Nephron (organoid): Measurements from ENCODE around the gene SNAPIN.

ENCODE experiments used
- H3K27ac Mint-ChIP-seq, 3 experiments: 2 replicates each; pipeline ENCODE4 v1.8.0; 2020; ENCODE audit warnings: mixed read lengths in 3 of 3, mild to moderate bottlenecking in 2 of 3, moderate library complexity in 1 of 3
- H3K27me3 Mint-ChIP-seq: 2 replicates; pipeline ENCODE4 v1.8.0; 2021; ENCODE audit warnings: low read depth, mild to moderate bottlenecking, moderate library complexity, mixed read lengths
- H3K36me3 Mint-ChIP-seq: 2 replicates; pipeline ENCODE4 v1.8.0; 2020; ENCODE audit warnings: low read depth, mixed read lengths
- H3K4me1 Mint-ChIP-seq: 2 replicates; pipeline ENCODE4 v1.8.0; 2020; ENCODE audit warnings: mixed read lengths
- H3K4me3 Mint-ChIP-seq, 3 experiments: 2 replicates each; pipeline ENCODE4 v1.8.0; 2020; ENCODE audit warnings: mild to moderate bottlenecking in 3 of 3, mixed read lengths in 3 of 3, moderate library complexity in 2 of 3
- H3K9me3 Mint-ChIP-seq: 2 replicates; pipeline ENCODE4 v1.8.0; 2020; ENCODE audit warnings: mixed read lengths
- TF ChIP-seq, protein P1 (sequence below), 3 experiments: fragments of 200-600 bp; sonication (generic); IDR thresholded peaks; one replicate each; pipeline ENCODE4 v1.5.0; 2021; ENCODE audit warnings: antibody characterized with exemption in 3 of 3; ENCODE audit not compliant: unreplicated experiment in 3 of 3

The SNAPIN gene

DNA sequence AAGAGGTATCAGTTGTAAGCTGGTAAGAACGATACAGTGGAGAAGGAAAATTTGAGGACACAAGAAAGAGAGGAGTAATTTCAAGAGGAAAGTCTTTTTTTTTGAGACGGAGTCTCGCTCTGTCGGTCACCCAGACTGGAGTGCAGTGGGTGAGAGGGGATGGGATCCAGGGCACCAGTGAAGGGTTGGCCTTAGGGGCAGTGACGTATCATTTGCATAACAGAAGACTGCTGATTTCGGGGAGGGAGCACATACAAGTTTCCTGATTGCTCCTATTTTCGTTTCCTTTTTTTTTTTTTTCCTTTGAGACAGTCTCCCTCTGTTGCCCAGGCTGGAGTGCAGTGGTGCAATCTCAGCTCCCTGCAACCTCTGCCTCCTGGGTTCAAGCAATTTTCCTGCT lies 35.4 kb upstream of the SNAPIN start:
- TF ChIP-seq, protein P1, sequence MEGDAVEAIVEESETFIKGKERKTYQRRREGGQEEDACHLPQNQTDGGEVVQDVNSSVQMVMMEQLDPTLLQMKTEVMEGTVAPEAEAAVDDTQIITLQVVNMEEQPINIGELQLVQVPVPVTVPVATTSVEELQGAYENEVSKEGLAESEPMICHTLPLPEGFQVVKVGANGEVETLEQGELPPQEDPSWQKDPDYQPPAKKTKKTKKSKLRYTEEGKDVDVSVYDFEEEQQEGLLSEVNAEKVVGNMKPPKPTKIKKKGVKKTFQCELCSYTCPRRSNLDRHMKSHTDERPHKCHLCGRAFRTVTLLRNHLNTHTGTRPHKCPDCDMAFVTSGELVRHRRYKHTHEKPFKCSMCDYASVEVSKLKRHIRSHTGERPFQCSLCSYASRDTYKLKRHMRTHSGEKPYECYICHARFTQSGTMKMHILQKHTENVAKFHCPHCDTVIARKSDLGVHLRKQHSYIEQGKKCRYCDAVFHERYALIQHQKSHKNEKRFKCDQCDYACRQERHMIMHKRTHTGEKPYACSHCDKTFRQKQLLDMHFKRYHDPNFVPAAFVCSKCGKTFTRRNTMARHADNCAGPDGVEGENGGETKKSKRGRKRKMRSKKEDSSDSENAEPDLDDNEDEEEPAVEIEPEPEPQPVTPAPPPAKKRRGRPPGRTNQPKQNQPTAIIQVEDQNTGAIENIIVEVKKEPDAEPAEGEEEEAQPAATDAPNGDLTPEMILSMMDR (IDR thresholded peaks at IDR 0.05; ENCODE audit: unreplicated experiment in 3 of 3) = no peak
- Mint-ChIP-seq H3K4me1 (peaks cover 37% of the 10 kb centered on the region), H3K4me3 (peak overlapping the region in 1 of 3 experiments; percentile 25), H3K9me3 (no peaks in the 10 kb centered on the region), H3K36me3 (peaks cover 45% of the 10 kb centered on the region), H3K27ac (peak overlapping the region in 2 of 3 experiments; percentile 26 to 74), H3K27me3 (no peaks in the 10 kb centered on the region)

DNA sequence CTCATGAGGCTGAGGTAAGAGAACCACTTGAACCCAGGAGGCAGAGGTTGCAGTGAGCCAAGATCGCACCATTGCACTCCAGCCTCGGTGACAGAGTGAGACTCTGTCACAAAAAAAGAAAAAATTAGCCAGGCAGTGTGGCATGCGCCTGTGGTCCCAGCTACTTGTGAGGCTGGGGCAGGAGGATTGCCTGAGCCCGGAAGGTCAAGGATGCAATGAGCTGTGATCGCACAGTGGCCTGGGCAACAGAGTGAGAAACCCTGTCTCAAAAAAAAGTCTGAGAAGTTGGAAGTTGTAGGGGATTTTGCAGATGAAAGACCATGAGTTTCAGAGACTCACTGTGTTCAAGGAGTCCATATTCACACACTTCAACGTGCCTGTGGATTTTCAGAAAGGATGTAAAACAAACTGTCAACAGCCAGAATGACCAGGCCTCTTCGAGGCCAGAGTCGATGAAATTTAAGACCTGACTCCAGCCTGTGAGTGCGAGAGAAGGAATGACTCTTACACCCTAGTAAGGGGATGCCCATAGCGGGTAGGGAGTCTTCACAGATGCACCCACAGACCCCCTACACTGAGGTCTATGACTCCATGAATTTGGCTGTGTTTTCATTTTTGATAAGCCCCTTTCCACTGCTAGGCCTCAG lies 33.4 kb upstream of the SNAPIN start:
- TF ChIP-seq, protein P1 (IDR thresholded peaks at IDR 0.05; ENCODE audit: unreplicated experiment in 3 of 3) = no peak

DNA sequence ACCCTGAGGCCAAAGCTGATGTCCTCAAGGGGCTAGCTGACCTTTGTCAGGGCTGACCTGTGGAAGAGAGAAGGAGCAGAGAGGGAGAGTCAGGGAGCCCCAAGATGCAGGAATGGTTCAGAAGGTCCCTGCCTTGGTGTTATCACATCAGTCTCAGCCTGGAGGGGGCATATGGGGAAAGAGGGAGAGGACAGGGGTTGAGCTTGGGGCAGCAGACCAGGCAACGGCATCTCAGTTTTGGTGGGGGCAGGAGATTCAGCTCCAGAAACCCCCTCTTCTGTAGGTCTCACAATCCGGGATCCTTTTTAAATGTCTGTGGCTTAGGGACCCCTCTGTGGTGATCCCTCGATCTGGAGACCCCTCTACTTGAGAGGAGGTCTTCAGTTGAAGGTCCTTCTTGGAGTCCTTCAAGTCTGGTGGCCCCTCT lies 32.0 kb upstream of the SNAPIN start:
- TF ChIP-seq, protein P1 (IDR thresholded peaks at IDR 0.05; ENCODE audit: unreplicated experiment in 3 of 3) = no peak
- no peaks in the 10 kb centered on the region for H3K9me3 Mint-ChIP-seq
- H3K27ac Mint-ChIP-seq = peak overlapping the region; percentile 96 to 99 (median 98)
- H3K4me3 Mint-ChIP-seq = peak overlapping the region; percentile 91 to 96 (median 94)
- H3K36me3 Mint-ChIP-seq = peaks cover 24% of the 10 kb centered on the region
- H3K4me1 Mint-ChIP-seq = peaks cover 61% of the 10 kb centered on the region
- no peaks in the 10 kb centered on the region for H3K27me3 Mint-ChIP-seq

More for the DNA sequence above, 33.4 kb upstream of the SNAPIN start:
- Mint-ChIP-seq H3K9me3 (no peaks in the 10 kb centered on the region), H3K27ac (peak overlapping the region; percentile 85 to 99 (median 94)), H3K27me3 (no peaks in the 10 kb centered on the region), H3K4me3 (peak overlapping the region; percentile 39 to 94 (median 80)), H3K4me1 (peaks cover 51% of the 10 kb centered on the region), H3K36me3 (peaks cover 31% of the 10 kb centered on the region)

DNA sequence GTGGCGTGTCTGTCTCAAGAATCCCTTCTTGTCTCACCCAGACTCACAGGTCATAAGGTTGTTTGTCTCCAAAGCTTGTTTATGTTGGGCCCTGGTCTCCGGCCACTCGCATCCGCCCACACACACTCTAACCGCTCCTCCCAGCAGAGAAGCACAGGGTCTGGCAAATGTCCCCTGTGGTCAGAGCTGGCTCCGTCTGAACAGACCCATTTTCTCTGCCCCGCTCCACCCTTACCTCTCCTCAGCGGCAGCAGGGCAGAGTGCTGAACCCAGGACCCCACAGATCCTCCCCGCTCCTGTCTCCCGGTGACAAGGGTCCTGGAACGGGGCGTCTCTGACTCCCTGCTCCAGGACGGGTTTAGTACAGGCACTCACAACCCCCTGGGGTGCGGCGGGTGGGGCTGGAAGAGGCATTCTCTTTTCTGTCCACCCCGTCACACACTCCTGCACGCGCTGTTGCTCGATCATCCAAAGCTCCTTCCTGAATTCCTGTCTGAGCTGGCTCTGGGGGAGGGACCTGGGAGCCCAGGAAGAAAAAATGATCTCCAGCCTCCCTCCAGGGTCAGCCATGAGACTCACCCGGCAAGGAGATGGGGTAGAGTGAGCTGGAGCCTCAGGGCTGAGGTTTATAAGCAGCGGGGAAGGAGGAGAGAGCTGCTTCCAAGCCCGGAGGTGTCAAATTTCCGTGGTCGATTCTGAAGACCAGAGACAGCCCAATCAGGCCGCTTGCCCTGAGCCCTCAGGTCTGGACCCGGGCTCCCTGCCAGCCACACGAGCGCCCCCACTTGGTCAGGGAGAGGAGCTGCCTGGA lies 31.4 kb upstream of the SNAPIN start, which contains the start of gene S100A13:
Gene S100A13, minus strand, starts transcription at position 602 of the 811 bp plus-strand sequence. CDS start 1,033 bp downstream, outside the sequence.
- Mint-ChIP-seq H3K36me3 (peaks cover 24% of the 10 kb centered on the region), H3K27me3 (no peaks in the 10 kb centered on the region), H3K9me3 (no peaks in the 10 kb centered on the region), H3K4me1 (peaks cover 61% of the 10 kb centered on the region), H3K27ac (peak within 1 kb of the TSS; percentile 96 to 99 (median 98)), H3K4me3 (peak within 1 kb of the TSS; percentile 91 to 96 (median 94))
- TF ChIP-seq, protein P1 (IDR thresholded peaks at IDR 0.05; ENCODE audit: unreplicated experiment in 3 of 3) = peak in 2 of 3 experiments; percentile 81

DNA sequence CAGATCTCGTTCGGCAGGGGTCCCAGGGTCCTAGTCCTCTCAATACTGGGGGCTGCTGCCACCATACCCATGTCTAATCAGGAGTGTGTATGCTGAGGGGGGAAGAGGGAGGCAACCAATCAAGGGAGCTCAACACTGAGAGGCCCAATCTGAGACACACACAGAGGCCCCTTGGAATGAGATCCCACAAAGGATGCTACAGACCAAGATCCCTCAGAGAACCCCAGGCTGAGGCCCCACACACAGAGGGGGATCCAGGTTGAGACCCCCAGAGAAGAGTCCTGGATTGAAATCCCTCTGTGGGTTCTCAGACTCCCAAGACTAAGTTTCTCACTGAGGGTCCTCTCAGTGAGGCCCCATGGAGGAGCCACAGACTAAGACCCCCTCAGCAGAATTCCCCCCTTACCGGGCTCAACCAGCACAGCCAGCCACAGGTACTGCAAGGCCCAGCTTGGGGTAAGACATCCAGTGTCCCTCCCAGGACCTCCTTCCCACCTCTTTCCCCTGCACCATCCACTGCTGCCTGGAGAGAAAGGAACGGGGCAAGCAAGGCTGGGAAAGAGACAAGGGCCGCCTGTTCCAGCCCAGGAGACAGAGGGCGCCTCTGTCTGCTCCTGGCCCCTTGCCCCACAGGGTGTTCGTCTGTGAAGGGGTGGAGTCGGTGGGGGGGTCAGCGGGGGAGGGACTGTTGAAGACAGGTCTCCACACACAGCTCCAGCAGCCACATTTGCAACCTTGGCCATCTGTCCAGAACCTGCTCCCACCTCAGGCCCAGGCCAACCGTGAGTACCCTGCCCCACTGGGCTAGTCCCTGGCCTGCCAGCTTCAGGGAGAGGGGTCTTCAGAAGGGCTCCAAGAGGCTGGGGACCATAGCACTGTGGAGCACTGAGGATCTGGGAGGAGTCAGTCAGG lies 30.5 kb upstream of the SNAPIN start, which contains the start of gene S100A1:
Gene S100A1, plus strand, starts transcription at position 720 of the 912 bp plus-strand sequence. CDS start 2,088 bp downstream, outside the sequence.
- Mint-ChIP-seq H3K4me3 (peak within 1 kb of the TSS; percentile 91 to 96 (median 94)), H3K27ac (peak within 1 kb of the TSS; percentile 96 to 99 (median 98)), H3K4me1 (peaks cover 62% of the 10 kb centered on the region), H3K9me3 (no peaks in the 10 kb centered on the region), H3K36me3 (peaks cover 16% of the 10 kb centered on the region), H3K27me3 (no peaks in the 10 kb centered on the region)
- TF ChIP-seq, protein P1 (IDR thresholded peaks at IDR 0.05; ENCODE audit: unreplicated experiment in 3 of 3) = peak in 2 of 3 experiments; percentile 12 to 75
